Type B pancreatic cell (in vitro differentiated cells): Measurements from ENCODE around the gene TNKS2. TPM values are rescaled to one million over a fixed set of nuclear protein-coding genes. Genes with fewer than 3 reads are reported as not detected.

Source experiments
- DNase-seq: peaks from one replicate; pipeline ENCODE4 v3.0.0; 2021; ENCODE audit warnings: mixed read lengths; ENCODE audit not compliant: unreplicated experiment; ENCODE audit errors: extremely low spot score
- H3K27ac Mint-ChIP-seq: 2 replicates; pipeline ENCODE4 v1.8.0; 2021; ENCODE audit warnings: mild to moderate bottlenecking, mixed read lengths
- H3K27me3 Mint-ChIP-seq: 2 replicates; pipeline ENCODE4 v1.8.0; 2021; ENCODE audit warnings: mixed read lengths
- H3K36me3 Mint-ChIP-seq: 2 replicates; pipeline ENCODE4 v1.8.0; 2021; ENCODE audit warnings: mixed read lengths
- H3K4me1 Mint-ChIP-seq: one replicate; pipeline ENCODE4 v1.8.0; 2021; ENCODE audit warnings: mixed read lengths; ENCODE audit not compliant: unreplicated experiment
- H3K4me3 Mint-ChIP-seq: 2 replicates; pipeline ENCODE4 v1.8.0; 2021; ENCODE audit warnings: mild to moderate bottlenecking, mixed read lengths
- H3K9me3 Mint-ChIP-seq: 2 replicates; pipeline ENCODE4 v1.8.0; 2021; ENCODE audit warnings: mixed read lengths
- total RNA-seq: library from RNA; stranded (reverse); gene quantifications from 2 replicates; pipeline ENCODE4 v1.2.1, GENCODE V29; 2021; ENCODE audit warnings: low replicate concordance
- TF ChIP-seq, protein P1 (sequence below): fragments of 200-600 bp; sonication (generic); conservative IDR thresholded peaks from 2 replicates; pipeline ENCODE4 v1.5.0; 2021; ENCODE audit warnings: antibody characterized with exemption, mild to moderate bottlenecking

Gene TNKS2
- total RNA-seq, 1 donor from 2014 or later, result 47.3 TPM

DNA sequence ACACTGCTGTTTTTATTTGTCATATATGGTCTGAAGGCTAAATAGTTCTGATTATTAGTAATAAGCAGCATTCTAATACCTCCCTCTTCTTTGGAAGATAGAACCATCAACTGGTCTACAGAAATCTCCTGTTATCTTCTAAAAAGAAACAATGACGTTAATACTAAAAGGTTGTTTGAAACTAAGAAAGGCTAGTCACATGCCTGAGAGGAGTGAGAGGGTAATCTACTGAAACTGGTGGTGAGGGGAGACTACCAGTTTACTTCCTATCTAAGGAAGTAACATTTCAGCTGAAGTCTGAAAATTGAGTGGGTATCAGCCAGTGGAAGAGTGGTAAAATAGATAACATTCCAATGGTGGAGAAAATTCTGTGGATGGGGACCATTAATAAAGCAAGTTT lies 62.7 kb downstream of the TNKS2 start:
- peaks cover 20% of the 10 kb centered on the region for H3K36me3 Mint-ChIP-seq
- no peaks in the 10 kb centered on the region for H3K4me1 Mint-ChIP-seq
- no peak overlapping the region for H3K27ac Mint-ChIP-seq
- H3K9me3 Mint-ChIP-seq, result no peaks in the 10 kb centered on the region
- no peaks in the 10 kb centered on the region for H3K27me3 Mint-ChIP-seq
- no peak for DNase-seq
- TF ChIP-seq, protein P1, sequence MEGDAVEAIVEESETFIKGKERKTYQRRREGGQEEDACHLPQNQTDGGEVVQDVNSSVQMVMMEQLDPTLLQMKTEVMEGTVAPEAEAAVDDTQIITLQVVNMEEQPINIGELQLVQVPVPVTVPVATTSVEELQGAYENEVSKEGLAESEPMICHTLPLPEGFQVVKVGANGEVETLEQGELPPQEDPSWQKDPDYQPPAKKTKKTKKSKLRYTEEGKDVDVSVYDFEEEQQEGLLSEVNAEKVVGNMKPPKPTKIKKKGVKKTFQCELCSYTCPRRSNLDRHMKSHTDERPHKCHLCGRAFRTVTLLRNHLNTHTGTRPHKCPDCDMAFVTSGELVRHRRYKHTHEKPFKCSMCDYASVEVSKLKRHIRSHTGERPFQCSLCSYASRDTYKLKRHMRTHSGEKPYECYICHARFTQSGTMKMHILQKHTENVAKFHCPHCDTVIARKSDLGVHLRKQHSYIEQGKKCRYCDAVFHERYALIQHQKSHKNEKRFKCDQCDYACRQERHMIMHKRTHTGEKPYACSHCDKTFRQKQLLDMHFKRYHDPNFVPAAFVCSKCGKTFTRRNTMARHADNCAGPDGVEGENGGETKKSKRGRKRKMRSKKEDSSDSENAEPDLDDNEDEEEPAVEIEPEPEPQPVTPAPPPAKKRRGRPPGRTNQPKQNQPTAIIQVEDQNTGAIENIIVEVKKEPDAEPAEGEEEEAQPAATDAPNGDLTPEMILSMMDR, result no peak
- H3K4me3 Mint-ChIP-seq, result no peak overlapping the region

- Mint-ChIP-seq H3K4me3 (no peak overlapping the region), H3K36me3 (peaks cover 13% of the 10 kb centered on the region), H3K27ac (no peak overlapping the region), H3K27me3 (no peaks in the 10 kb centered on the region), H3K4me1 (no peaks in the 10 kb centered on the region), H3K9me3 (no peaks in the 10 kb centered on the region)
- DNase-seq, result no peak
- TF ChIP-seq, protein P1, result no peak
These were observed 65.9 kb downstream of the TNKS2 start for GRCh38 chr10:91864099-91864498.

GRCh38 chr10:91864744-91865143 lies 66.5 kb downstream of the TNKS2 start:
- H3K36me3 Mint-ChIP-seq, result peaks cover 13% of the 10 kb centered on the region
- no peaks in the 10 kb centered on the region for H3K9me3 Mint-ChIP-seq
- TF ChIP-seq, protein P1, result no peak
- no peak for DNase-seq
- no peaks in the 10 kb centered on the region for H3K4me1 Mint-ChIP-seq
- no peak overlapping the region for H3K4me3 Mint-ChIP-seq
- no peak overlapping the region for H3K27ac Mint-ChIP-seq
- H3K27me3 Mint-ChIP-seq, result no peaks in the 10 kb centered on the region

DNA sequence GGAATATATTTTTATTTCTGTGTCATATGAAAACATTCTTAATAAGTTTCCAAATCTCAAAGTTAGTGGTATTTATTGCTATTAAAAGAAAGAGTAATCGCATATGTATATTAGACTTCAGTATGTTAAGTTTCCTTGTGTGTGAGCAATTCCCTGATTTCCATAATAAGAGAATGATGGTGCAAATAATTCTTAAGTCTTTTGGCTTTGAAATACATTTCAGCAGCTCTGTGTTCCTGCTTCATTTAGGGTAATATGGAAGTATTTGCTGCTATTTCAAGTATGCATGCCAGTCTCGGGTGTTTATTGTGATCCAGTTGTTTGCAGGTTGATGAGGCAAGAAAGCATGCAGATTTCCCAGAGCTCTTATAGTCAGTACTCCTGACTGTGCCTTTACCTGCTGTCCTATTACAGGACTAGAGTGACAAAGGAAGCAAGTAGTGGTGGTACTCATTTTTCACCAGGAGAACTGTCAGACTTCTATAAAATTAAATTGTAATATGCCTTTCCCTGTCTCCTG lies 67.4 kb downstream of the TNKS2 start:
- Mint-ChIP-seq H3K36me3 (peaks cover 13% of the 10 kb centered on the region), H3K4me1 (no peaks in the 10 kb centered on the region), H3K27ac (no peak overlapping the region), H3K27me3 (no peaks in the 10 kb centered on the region), H3K4me3 (no peak overlapping the region), H3K9me3 (no peaks in the 10 kb centered on the region)
- no peak for DNase-seq
- TF ChIP-seq, protein P1, result no peak

- H3K9me3 Mint-ChIP-seq, result no peaks in the 10 kb centered on the region
- H3K4me1 Mint-ChIP-seq, result peaks cover 17% of the 10 kb centered on the region
- TF ChIP-seq, protein P1, result no peak
These were observed 76.9 kb downstream of the TNKS2 start for GRCh38 chr10:91875156-91875555.

DNA sequence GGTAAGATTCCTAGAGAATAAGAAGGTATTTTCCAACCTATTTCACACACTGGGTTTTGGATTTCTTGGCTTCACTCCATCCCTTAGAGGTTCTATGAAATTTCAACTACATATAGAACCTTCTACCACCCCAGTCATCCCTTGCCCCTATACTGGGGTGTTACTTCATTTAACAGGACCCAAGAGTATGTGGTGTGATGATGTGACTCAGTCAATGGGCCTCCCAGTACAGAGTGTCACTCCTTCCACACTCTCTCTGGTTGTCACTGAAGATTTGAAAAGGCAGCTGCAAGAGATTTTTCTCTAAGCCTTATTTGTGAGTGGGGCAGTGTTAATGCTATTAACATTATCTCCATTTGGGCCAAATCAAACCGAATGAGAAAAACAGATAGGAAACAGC lies 77.6 kb downstream of the TNKS2 start:
- TF ChIP-seq, protein P1, result no peak
- Mint-ChIP-seq H3K9me3 (no peaks in the 10 kb centered on the region), H3K27me3 (no peaks in the 10 kb centered on the region), H3K4me3 (no peak overlapping the region), H3K36me3 (no peaks in the 10 kb centered on the region), H3K4me1 (peaks cover 20% of the 10 kb centered on the region), H3K27ac (no peak overlapping the region)
- DNase-seq, result no peak

More at GRCh38 chr10:91875156-91875555, 76.9 kb downstream of the TNKS2 start:
- no peak for DNase-seq
- Mint-ChIP-seq H3K36me3 (no peaks in the 10 kb centered on the region), H3K27me3 (no peaks in the 10 kb centered on the region), H3K4me3 (no peak overlapping the region), H3K27ac (no peak overlapping the region)
